Ovary (tissue), 9 donors: ENCODE results near the gene PPM1J. TPM values are rescaled to one million over a fixed set of nuclear protein-coding genes. Genes with fewer than 3 reads are reported as not detected.
"Not testable (repeated sequence)": the region's sequence is repeated elsewhere in the genome, so short reads cannot be mapped to it uniquely, and the experiment has no call there.

ENCODE experiments used
- DNase-seq, 5 donors: peaks; one replicate each; pipeline ENCODE4 v3.0.0-alpha.2; 2019 to 2020
- H3K27ac ChIP-seq, 2 donors: fragments of 200-600 bp; one replicate each; pipeline versions ENCODE4 v1.5.1 to v1.8.0; 2019 to 2022
- H3K27me3 ChIP-seq: fragments of 200-600 bp; one replicate; pipeline ENCODE4 v1.8.0; 2022
- H3K36me3 ChIP-seq: fragments of 200-600 bp; sonication (generic); one replicate; pipeline ENCODE4 v1.5.1; 2019
- H3K4me1 ChIP-seq: one replicate; pipeline ENCODE4 v1.8.1; 2013; ENCODE audit warnings: mild to moderate bottlenecking, moderate library complexity; ENCODE audit not compliant: insufficient read depth
- H3K4me3 ChIP-seq: fragments of 200-600 bp; sonication (generic); one replicate; pipeline ENCODE4 v1.5.1; 2017
- H3K9me3 ChIP-seq, 2 donors: fragments of 200-600 bp in 1 of 2; sonication (generic) in 1 of 2; one replicate each; pipeline versions ENCODE4 v1.5.1 to v1.8.1; 2013 to 2019; ENCODE audit warnings: mild to moderate bottlenecking in 1 of 2, moderate library complexity in 1 of 2
- CTCF ChIP-seq, 3 donors: fragments of 450-650 bp in 2 of 3; fragments of 200-600 bp in 1 of 3; IDR thresholded peaks; one replicate each; pipeline versions ENCODE4 v1.5.1 to v1.8.0; 2016 to 2022; ENCODE audit warnings: antibody characterized with exemption in 3 of 3, mild to moderate bottlenecking in 1 of 3
- EP300 ChIP-seq: sonication (generic); formaldehyde crosslinking; IDR thresholded peaks from one replicate; pipeline ENCODE4 v1.6.1; 2017; ENCODE audit warnings: antibody characterized with exemption
- POLR2A ChIP-seq: fragments of 450-650 bp; IDR thresholded peaks from one replicate; pipeline ENCODE4 v1.6.1; 2017; ENCODE audit warnings: antibody characterized with exemption, mild to moderate bottlenecking, moderate library complexity
- WGBS, 3 donors: extraction: QIAGEN DNeasy Blood & Tissue Kit in 1 of 3; methylation state at CpG; one replicate each; pipeline versions ENCODE4 v1.1.5 to v1.1.7; 2013 to 2017; 5-methylcytosine and 5-hydroxymethylcytosine counted together
- intact Hi-C, 4 donors: fragments of 100-400 bp; cut with DNase I; formaldehyde crosslinking; loops; one replicate each; pipeline versions ENCODE4 v1.11.0 to v1.15.1; 2022 to 2023
- polyA plus RNA-seq, 2 donors: library from polyadenylated mRNA; stranded (reverse); fragments of 200-250 nt in 1 of 2; fragments of 350-450 nt in 1 of 2; fragmentation: Illumina TruSeq in 1 of 2; extraction: RNeasy Lipid Tissue Mini Kit (QIAGEN cat#74804) in 1 of 2; gene quantifications; one replicate each; pipeline ENCODE4 v1.2.3, GENCODE V29; 2013 to 2014
- total RNA-seq, 7 donors: library from RNA; depleted of rRNA in 2 of 7; stranded (reverse); fragments of >200 nt in 2 of 7; fragmentation: NEBNext Ultra II Directional in 3 of 7; extraction: Animal tissue kit (Norgen Biotek cat#: 25700) in 3 of 7; gene quantifications; one replicate each; pipeline versions ENCODE4 v1.1.0 to v1.2.4, GENCODE V29; 2016 to 2023
- donor health status: DM: no; HTN: no; CAD: no; lungs with moderate emphysema.
- donor health status: DM: no; HTN: no; CAD: no.
- donor health status: Bipolar disorder and iron deficiency.
- donor health status: DM: yes; HTN: yes; CAD: no.
- donor health status: DM: no; HTN: no; CAD: no.
- donor health status: DM: yes; HTN: yes; CAD: no.

Gene PPM1J
- total and polyA plus RNA-seq, 9 donors: 0.78 to 6.3 (median 2.8) TPM

GRCh38 chr1:112743174-112744008 is 28.3 kb upstream of the PPM1J start:
- no peak for DNase-seq
- Histone ChIP-seq H3K27me3 (no peaks in the 10 kb centered on the region), H3K9me3 (peaks cover 0 to 5% of the 10 kb centered on the region in 2 donors), H3K4me1 (no peaks in the 10 kb centered on the region), H3K4me3 (no peak overlapping the region), H3K27ac (no peak overlapping the region), H3K36me3 (no peaks in the 10 kb centered on the region)
- 19 to 28% (median 26%) methylated on average over 54 of the region's 54 CpGs for WGBS, 3 donors
- intact Hi-C loops: no loop called here
- no peak for TF ChIP-seq POLR2A
- no peak for TF ChIP-seq EP300

GRCh38 chr1:112737573-112737972 is 22.4 kb upstream of the PPM1J start:
- intact Hi-C loops: no loop called here
- DNase-seq: no peak
- no peaks in the 10 kb centered on the region for H3K36me3 ChIP-seq

GRCh38 chr1:112735752-112736151 is 20.6 kb upstream of the PPM1J start:
- 90 to 97% (median 94%) methylated on average over 1 of the region's 1 CpG for WGBS, 3 donors
- H3K4me1 ChIP-seq: no peaks in the 10 kb centered on the region
- DNase-seq: no peak
- H3K36me3 ChIP-seq: no peaks in the 10 kb centered on the region
- H3K27ac ChIP-seq: no peak overlapping the region
- no peaks in the 10 kb centered on the region for H3K9me3 ChIP-seq
- H3K4me3 ChIP-seq: no peak overlapping the region
- no peak for TF ChIP-seq CTCF (IDR thresholded peaks at IDR 0.05)
- no peak for TF ChIP-seq POLR2A
- no peak for TF ChIP-seq EP300
- intact Hi-C loops: no loop called here
- no peaks in the 10 kb centered on the region for H3K27me3 ChIP-seq

More at GRCh38 chr1:112737573-112737972, 22.4 kb upstream of the PPM1J start:
- TF ChIP-seq EP300 (no peak), CTCF (IDR thresholded peaks at IDR 0.05) (no peak), POLR2A (no peak)
- no peaks in the 10 kb centered on the region for H3K9me3 ChIP-seq
- H3K4me3 ChIP-seq: no peak overlapping the region
- 93 to 100% (median 94%) methylated on average over 3 of the region's 3 CpGs for whole genome bisulfite sequencing, 3 donors
- no peak overlapping the region for H3K27ac ChIP-seq
- H3K27me3 ChIP-seq: no peaks in the 10 kb centered on the region
- no peaks in the 10 kb centered on the region for H3K4me1 ChIP-seq

GRCh38 chr1:112731451-112731850 is 16.3 kb upstream of the PPM1J start:
- H3K9me3 ChIP-seq: no peaks in the 10 kb centered on the region
- no peak overlapping the region for H3K27ac ChIP-seq
- TF ChIP-seq CTCF (IDR thresholded peaks at IDR 0.05) (no peak), EP300 (no peak), POLR2A (no peak)
- intact Hi-C loops: no loop called here
- no peaks in the 10 kb centered on the region for H3K4me1 ChIP-seq
- no peak overlapping the region for H3K4me3 ChIP-seq
- WGBS, 3 donors: 94 to 98% (median 97%) methylated on average over 1 of the region's 1 CpG
- no peaks in the 10 kb centered on the region for H3K36me3 ChIP-seq
- H3K27me3 ChIP-seq: no peaks in the 10 kb centered on the region
- no peak for DNase-seq

GRCh38 chr1:112729909-112730308 is 14.8 kb upstream of the PPM1J start:
- Histone ChIP-seq H3K9me3 (no peaks in the 10 kb centered on the region), H3K4me1 (no peaks in the 10 kb centered on the region), H3K4me3 (no peak overlapping the region), H3K27ac (no peak overlapping the region), H3K36me3 (no peaks in the 10 kb centered on the region), H3K27me3 (no peaks in the 10 kb centered on the region)
- DNase-seq: no peak
- 41 to 50% (median 45%) methylated on average over 1 of the region's 1 CpG for WGBS, 3 donors
- intact Hi-C loops: no loop called here
- TF ChIP-seq EP300 (no peak), POLR2A (no peak), CTCF (IDR thresholded peaks at IDR 0.05) (no peak)

- H3K4me1 ChIP-seq, H3K27me3 ChIP-seq, H3K4me3 ChIP-seq, H3K36me3 ChIP-seq, DNase-seq, H3K9me3 ChIP-seq, H3K27ac ChIP-seq, intact Hi-C loops: not testable (repeated sequence)
- 42 to 59% (median 43%) methylated on average over 3 of the region's 3 CpGs for WGBS, 3 donors
These were observed 13.9 kb upstream of the PPM1J start for GRCh38 chr1:112729011-112729410.

- WGBS, 3 donors: 93 to 95% (median 95%) methylated on average over 33 of the region's 33 CpGs
- H3K27me3 ChIP-seq, H3K4me1 ChIP-seq, H3K27ac ChIP-seq, H3K4me3 ChIP-seq, DNase-seq, intact Hi-C loops, H3K36me3 ChIP-seq, H3K9me3 ChIP-seq: not testable (repeated sequence)
These were observed 13.3 kb upstream of the PPM1J start for GRCh38 chr1:112728306-112728971.
